COLO668 (cell line): Measurements from ENCODE around the gene ALDH4A1.

Experiments used
- DNase-seq: peaks from one replicate; lab custom pipeline; 2025; ENCODE audit not compliant: unreplicated experiment; lab: John Stamatoyannopoulos, UW

The ALDH4A1 gene

GRCh38 chr1:18939398-18940302 is 37.3 kb upstream of the ALDH4A1 start:
- DNase-seq: no peak

GRCh38 chr1:18938707-18939070 is 36.3 kb upstream of the ALDH4A1 start:
- no peak for DNase-seq

GRCh38 chr1:18938008-18938706 is 35.8 kb upstream of the ALDH4A1 start:
- peak; percentile 26 for DNase-seq

GRCh38 chr1:18937539-18937938 is 35.2 kb upstream of the ALDH4A1 start:
- no peak for DNase-seq

GRCh38 chr1:18936814-18937481 is 34.6 kb upstream of the ALDH4A1 start:
- DNase-seq: no peak

GRCh38 chr1:18936471-18936813 is 34.1 kb upstream of the ALDH4A1 start:
- no peak for DNase-seq

- DNase-seq: peak; percentile 96
These were observed 32.0 kb upstream of the ALDH4A1 start for GRCh38 chr1:18934205-18935000.

- no peak for DNase-seq
These were observed 30.5 kb upstream of the ALDH4A1 start for GRCh38 chr1:18932879-18933278.

- no peak for DNase-seq
These were observed 30.0 kb upstream of the ALDH4A1 start for GRCh38 chr1:18932387-18932786.

GRCh38 chr1:18931730-18932129 is 29.4 kb upstream of the ALDH4A1 start:
- DNase-seq: no peak

- no peak for DNase-seq
These were observed 27.3 kb upstream of the ALDH4A1 start for GRCh38 chr1:18929686-18930085.

GRCh38 chr1:18928985-18929384 is 26.6 kb upstream of the ALDH4A1 start:
- no peak for DNase-seq

- no peak for DNase-seq
These were observed 26.1 kb upstream of the ALDH4A1 start for GRCh38 chr1:18928406-18928805.

- peak; percentile 36 for DNase-seq
These were observed 25.4 kb upstream of the ALDH4A1 start for GRCh38 chr1:18927654-18928272.

- DNase-seq: peak; percentile 84
These were observed 24.8 kb upstream of the ALDH4A1 start for GRCh38 chr1:18927082-18927653.

GRCh38 chr1:18926315-18927081 is 24.1 kb upstream of the ALDH4A1 start:
- no peak for DNase-seq

GRCh38 chr1:18925279-18925678 is 22.9 kb upstream of the ALDH4A1 start:
- no peak for DNase-seq

GRCh38 chr1:18924221-18924691 is 21.9 kb upstream of the ALDH4A1 start:
- peak; percentile 53 for DNase-seq

- DNase-seq: peak; percentile 66
These were observed 21.4 kb upstream of the ALDH4A1 start for GRCh38 chr1:18923756-18924211.
